H9 (cell line): ENCODE measurements around the gene CCDC18. TPM values are rescaled to one million over a fixed set of nuclear protein-coding genes. Genes with fewer than 3 reads are reported as not detected.
"Not testable (repeated sequence)": the region's sequence is repeated elsewhere in the genome, so short reads cannot be mapped to it uniquely, and the experiment has no call there.

ENCODE experiments used
- DNase-seq: peaks from one replicate; pipeline ENCODE4 v3.0.0-alpha.2; 2017
- H2AFZ ChIP-seq: one replicate; pipeline ENCODE4 v1.6.1; 2013; ENCODE audit warnings: mild to moderate bottlenecking, low read length, control low read depth, moderate library complexity
- H2AK5ac ChIP-seq: 2 replicates; pipeline ENCODE4 v1.6.1; 2013; ENCODE audit warnings: low read length, control low read depth, mixed read lengths; ENCODE audit not compliant: insufficient read length
- H2BK120ac ChIP-seq: one replicate; pipeline ENCODE4 v1.6.1; 2013; ENCODE audit warnings: low read depth, mild to moderate bottlenecking, low read length, control low read depth, inconsistent platforms; ENCODE audit not compliant: poor library complexity, severe bottlenecking
- H2BK12ac ChIP-seq: 2 replicates; pipeline ENCODE4 v1.6.1; 2013; ENCODE audit warnings: low read length, control low read depth, mixed read lengths, low read depth; ENCODE audit not compliant: insufficient read length
- H2BK15ac ChIP-seq: 2 replicates; pipeline ENCODE4 v1.6.1; 2013; ENCODE audit warnings: low read depth, low read length, control low read depth
- H2BK20ac ChIP-seq: one replicate; pipeline ENCODE4 v1.6.1; 2013; ENCODE audit warnings: low read depth, mild to moderate bottlenecking, low read length, control low read depth, inconsistent platforms; ENCODE audit not compliant: poor library complexity, severe bottlenecking
- H2BK5ac ChIP-seq: 2 replicates; pipeline ENCODE4 v1.6.1; 2013; ENCODE audit warnings: low read length, control low read depth, mixed read lengths; ENCODE audit not compliant: insufficient read length
- H3K14ac ChIP-seq: 2 replicates; pipeline ENCODE4 v1.6.1; 2013; ENCODE audit warnings: low read length, control low read depth; ENCODE audit not compliant: insufficient read depth
- H3K18ac ChIP-seq: 2 replicates; pipeline ENCODE4 v1.6.1; 2013; ENCODE audit warnings: low read depth, mild to moderate bottlenecking, mixed read lengths, low read length, control low read depth; ENCODE audit not compliant: insufficient read length
- H3K23ac ChIP-seq: 2 replicates; pipeline ENCODE4 v1.6.1; 2013; ENCODE audit warnings: low read length, control low read depth, mixed read lengths, low read depth; ENCODE audit not compliant: insufficient read length
- H3K23me2 ChIP-seq: 2 replicates; pipeline ENCODE4 v1.6.1; 2013; ENCODE audit warnings: low read depth, mild to moderate bottlenecking, mixed read lengths, low read length, control low read depth; ENCODE audit not compliant: insufficient read length, poor library complexity, severe bottlenecking
- H3K27ac ChIP-seq: 2 replicates; pipeline ENCODE4 v1.5.1; 2013; ENCODE audit warnings: low read length, control low read depth, mixed read lengths, low read depth; ENCODE audit not compliant: insufficient read length
- H3K27me3 ChIP-seq: 2 replicates; pipeline ENCODE4 v1.6.1; 2013; ENCODE audit warnings: low read length, control low read depth, inconsistent platforms; ENCODE audit not compliant: insufficient read depth
- H3K4ac ChIP-seq: 2 replicates; pipeline ENCODE4 v1.6.1; 2013; ENCODE audit warnings: low read depth, mild to moderate bottlenecking, control low read depth, inconsistent platforms, low read length, moderate library complexity
- H3K4me1 ChIP-seq: 2 replicates; pipeline ENCODE4 v1.6.1; 2013; ENCODE audit warnings: low read length, control low read depth, inconsistent platforms; ENCODE audit not compliant: insufficient read depth
- H3K4me2 ChIP-seq: 2 replicates; pipeline ENCODE4 v1.6.1; 2013; ENCODE audit warnings: low read length, control low read depth, mixed read lengths; ENCODE audit not compliant: insufficient read length, insufficient read depth
- H3K56ac ChIP-seq: 2 replicates; pipeline ENCODE4 v1.6.1; 2013; ENCODE audit warnings: low read depth, mild to moderate bottlenecking, mixed read lengths, low read length, control low read depth; ENCODE audit not compliant: insufficient read length
- H3K79me1 ChIP-seq: 2 replicates; pipeline ENCODE4 v1.6.1; 2013; ENCODE audit warnings: low read depth, mild to moderate bottlenecking, moderate library complexity, low read length, control low read depth, inconsistent platforms; ENCODE audit not compliant: insufficient read depth, poor library complexity, severe bottlenecking
- H3K79me2 ChIP-seq: 2 replicates; pipeline ENCODE4 v1.6.1; 2013; ENCODE audit warnings: low read length, control low read depth, inconsistent platforms; ENCODE audit not compliant: insufficient read depth
- H3K9ac ChIP-seq: 2 replicates; pipeline ENCODE4 v1.6.1; 2013; ENCODE audit warnings: low read length, control low read depth, mixed read lengths; ENCODE audit not compliant: insufficient read length; ENCODE audit errors: extremely low read depth
- H3K9me3 ChIP-seq: one replicate; pipeline ENCODE4 v1.6.1; 2013; ENCODE audit warnings: low read depth, low read length, inconsistent platforms; ENCODE audit not compliant: control insufficient read depth
- H3T11ph ChIP-seq: one replicate; pipeline ENCODE4 v1.6.1; 2013; ENCODE audit warnings: mild to moderate bottlenecking, low read length, control low read depth, inconsistent platforms
- H4K20me1 ChIP-seq: one replicate; pipeline ENCODE4 v1.6.1; 2013; ENCODE audit not compliant: control insufficient read depth, insufficient read length, insufficient read depth
- H4K5ac ChIP-seq: 2 replicates; pipeline ENCODE4 v1.6.1; 2013; ENCODE audit warnings: low read depth, mild to moderate bottlenecking, mixed read lengths, low read length, control low read depth; ENCODE audit not compliant: insufficient read length
- H4K8ac ChIP-seq: replicated peaks from 2 replicates; pipeline ENCODE4 v1.6.1; 2013; ENCODE audit warnings: low read length, control low read depth, mixed read lengths, low read depth; ENCODE audit not compliant: insufficient read length
- H4K91ac ChIP-seq: 2 replicates; pipeline ENCODE4 v1.6.1; 2013; ENCODE audit warnings: low read depth, mild to moderate bottlenecking, moderate library complexity, mixed read lengths, low read length, control low read depth; ENCODE audit not compliant: insufficient read length
- H3K27ac Mint-ChIP-seq, 3 experiments: 2 replicates in 2 of 3; 3 replicates in 1 of 3; pipeline ENCODE4 v1.8.0; 2020 to 2021; ENCODE audit warnings: mixed read lengths in 3 of 3, mild to moderate bottlenecking in 1 of 3, moderate library complexity in 1 of 3
- H3K27me3 Mint-ChIP-seq: 2 replicates; pipeline ENCODE4 v1.8.0; 2021; ENCODE audit warnings: low read depth, mild to moderate bottlenecking, moderate library complexity, mixed read lengths
- H3K36me3 Mint-ChIP-seq, 3 experiments: 2 replicates in 2 of 3; 3 replicates in 1 of 3; pipeline ENCODE4 v1.8.0; 2020 to 2021; ENCODE audit warnings: low read depth in 3 of 3, mixed read lengths in 3 of 3; ENCODE audit not compliant: insufficient read depth in 1 of 3
- H3K4me1 Mint-ChIP-seq, 2 experiments: 2 replicates each; pipeline ENCODE4 v1.8.0; 2020; ENCODE audit warnings: mixed read lengths in 2 of 2
- H3K4me3 Mint-ChIP-seq, 2 experiments: 2 replicates in 1 of 2; 3 replicates in 1 of 2; pipeline ENCODE4 v1.8.0; 2020 to 2021; ENCODE audit warnings: mild to moderate bottlenecking in 2 of 2, mixed read lengths in 2 of 2, moderate library complexity in 1 of 2
- H3K9me3 Mint-ChIP-seq, 2 experiments: 2 replicates in 1 of 2; 3 replicates in 1 of 2; pipeline ENCODE4 v1.8.0; 2020; ENCODE audit warnings: mild to moderate bottlenecking in 2 of 2, mixed read lengths in 2 of 2, moderate library complexity in 1 of 2
- WGBS: extraction: QIAGEN DNeasy Blood & Tissue Kit; methylation state at CpG from one replicate; pipeline ENCODE4 v1.1.7; 2013; ENCODE audit warnings: missing lambda C conversion rate, low lambda C conversion rate, mixed read lengths; ENCODE audit not compliant: insufficient read length; ENCODE audit errors: extremely low coverage; 5-methylcytosine and 5-hydroxymethylcytosine counted together
- total RNA-seq: library from RNA; stranded (reverse); gene quantifications from 2 replicates; pipeline ENCODE4 v1.2.1, GENCODE V29; 2021
- TF ChIP-seq, protein P1 (sequence below): fragments of 200-600 bp; sonication (generic); conservative IDR thresholded peaks from 3 replicates; pipeline ENCODE4 v1.8.0; 2021; ENCODE audit warnings: antibody characterized with exemption, mild to moderate bottlenecking

The CCDC18 gene
- total RNA-seq, 1 experiment from 2014 or later, result 19.5 TPM

DNA sequence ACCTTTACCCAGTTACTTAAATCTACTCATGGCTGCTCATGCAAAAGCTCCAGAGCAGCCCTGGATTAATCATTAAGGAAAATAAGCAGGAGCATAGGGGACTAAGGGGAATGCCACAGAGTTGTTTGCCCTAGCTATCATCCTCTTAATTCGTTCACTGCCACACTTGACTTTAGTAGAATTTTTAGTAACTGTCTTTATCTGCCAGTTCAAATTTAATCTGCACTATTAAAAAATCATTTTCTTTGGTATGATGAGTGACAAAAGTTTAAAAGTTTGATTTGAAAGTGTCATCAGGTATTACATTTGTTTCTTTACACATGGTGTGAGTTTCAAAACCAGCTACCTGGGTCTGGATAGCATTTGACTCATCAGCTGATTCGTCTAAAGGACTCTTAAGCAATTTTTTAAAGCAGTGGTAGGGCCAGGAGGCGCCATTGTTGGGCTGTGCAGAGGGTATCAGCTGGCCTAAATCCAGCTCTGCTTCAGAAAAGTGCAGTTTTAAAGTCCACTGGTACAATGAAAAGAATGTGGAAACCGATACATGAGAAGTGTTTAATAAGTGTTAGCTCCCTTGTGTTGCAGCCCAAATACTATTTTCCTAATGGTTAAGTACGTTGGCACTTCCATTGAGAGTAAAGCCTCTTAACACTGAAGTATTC is 95.2 kb downstream of the CCDC18 start:
- no peak overlapping the region for H3K14ac ChIP-seq
- H3K9ac ChIP-seq, result no peak overlapping the region
- H3K9me3 Mint-ChIP-seq, result peaks cover 9 to 13% of the 10 kb centered on the region in 2 experiments; a peak in 4 of 5 replicates
- H4K5ac ChIP-seq, result no peak overlapping the region
- no peaks in the 10 kb centered on the region for H4K20me1 ChIP-seq
- no peak overlapping the region for H2AFZ ChIP-seq
- H3K23ac ChIP-seq, result no peak overlapping the region
- H3K4me2 ChIP-seq, result no peak overlapping the region
- H3K4me3 Mint-ChIP-seq, result no peak overlapping the region
- H2AK5ac ChIP-seq, result no peak overlapping the region
- H4K8ac ChIP-seq, result no peak overlapping the region
- H3K4me1 ChIP-seq, result peaks cover 4% of the 10 kb centered on the region
- H3K56ac ChIP-seq, result no peak overlapping the region
- no peak overlapping the region for H2BK120ac ChIP-seq
- no peak overlapping the region for H3T11ph ChIP-seq
- no CpG with 5 or more reads among the region's 5 CpGs for WGBS
- TF ChIP-seq, protein P1, sequence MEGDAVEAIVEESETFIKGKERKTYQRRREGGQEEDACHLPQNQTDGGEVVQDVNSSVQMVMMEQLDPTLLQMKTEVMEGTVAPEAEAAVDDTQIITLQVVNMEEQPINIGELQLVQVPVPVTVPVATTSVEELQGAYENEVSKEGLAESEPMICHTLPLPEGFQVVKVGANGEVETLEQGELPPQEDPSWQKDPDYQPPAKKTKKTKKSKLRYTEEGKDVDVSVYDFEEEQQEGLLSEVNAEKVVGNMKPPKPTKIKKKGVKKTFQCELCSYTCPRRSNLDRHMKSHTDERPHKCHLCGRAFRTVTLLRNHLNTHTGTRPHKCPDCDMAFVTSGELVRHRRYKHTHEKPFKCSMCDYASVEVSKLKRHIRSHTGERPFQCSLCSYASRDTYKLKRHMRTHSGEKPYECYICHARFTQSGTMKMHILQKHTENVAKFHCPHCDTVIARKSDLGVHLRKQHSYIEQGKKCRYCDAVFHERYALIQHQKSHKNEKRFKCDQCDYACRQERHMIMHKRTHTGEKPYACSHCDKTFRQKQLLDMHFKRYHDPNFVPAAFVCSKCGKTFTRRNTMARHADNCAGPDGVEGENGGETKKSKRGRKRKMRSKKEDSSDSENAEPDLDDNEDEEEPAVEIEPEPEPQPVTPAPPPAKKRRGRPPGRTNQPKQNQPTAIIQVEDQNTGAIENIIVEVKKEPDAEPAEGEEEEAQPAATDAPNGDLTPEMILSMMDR, result no peak
- H3K36me3 Mint-ChIP-seq, result peaks cover 9 to 29% (median 14%) of the 10 kb centered on the region in 3 experiments
- no peaks in the 10 kb centered on the region for H3K9me3 ChIP-seq
- no peak overlapping the region for H3K4ac ChIP-seq
- no peak overlapping the region for H2BK20ac ChIP-seq
- DNase-seq, result no peak
- H2BK15ac ChIP-seq, result no peak overlapping the region
- H3K27ac Mint-ChIP-seq, result peak overlapping the region; percentile 74 to 98 (median 82); a peak in 6 of 7 replicates
- no peak overlapping the region for H2BK5ac ChIP-seq
- no peak overlapping the region for H2BK12ac ChIP-seq
- H4K91ac ChIP-seq, result no peak overlapping the region
- no peak overlapping the region for H3K18ac ChIP-seq
- no peak overlapping the region for H3K27ac ChIP-seq
- no peaks in the 10 kb centered on the region for H3K27me3 ChIP-seq
- H3K79me1 ChIP-seq, result no peaks in the 10 kb centered on the region
- H3K23me2 ChIP-seq, result no peaks in the 10 kb centered on the region
- H3K27me3 Mint-ChIP-seq, result no peaks in the 10 kb centered on the region
- peaks cover 31 to 37% of the 10 kb centered on the region in 2 experiments for H3K4me1 Mint-ChIP-seq
- no peaks in the 10 kb centered on the region for H3K79me2 ChIP-seq

DNA sequence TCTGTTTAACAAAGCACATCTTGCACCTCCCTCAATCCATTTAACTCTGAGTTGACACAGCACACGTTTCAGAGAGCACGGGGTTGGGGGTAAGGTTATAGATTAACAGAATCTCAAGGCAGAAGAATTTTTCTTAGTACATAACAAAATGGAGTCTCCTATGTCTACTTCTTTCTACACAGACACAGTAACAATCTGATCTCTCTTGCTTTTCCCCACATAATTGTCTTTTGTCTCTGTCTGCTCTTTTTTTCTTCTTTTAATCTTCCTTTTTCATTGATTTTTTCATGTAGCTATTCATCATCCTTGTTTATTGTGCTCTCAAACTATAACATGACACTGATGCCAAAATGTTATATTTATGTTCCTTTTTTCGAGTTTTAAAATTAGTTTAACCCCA is 97.0 kb downstream of the CCDC18 start:
- Mint-ChIP-seq H3K27ac (peak overlapping the region; percentile 25 to 99 (median 89)), H3K36me3 (peaks cover 13 to 38% (median 18%) of the 10 kb centered on the region in 3 experiments), H3K9me3 (peaks cover 9 to 15% of the 10 kb centered on the region in 2 experiments; a peak in 4 of 5 replicates), H3K4me3 (peak overlapping the region; percentile 10; a peak in 2 of 5 replicates), H3K4me1 (peaks cover 28 to 38% of the 10 kb centered on the region in 2 experiments)
- H4K8ac ChIP-seq, H3K23ac ChIP-seq, H3K4me2 ChIP-seq, H2AK5ac ChIP-seq, H3K9me3 ChIP-seq, H4K20me1 ChIP-seq, H3K27me3 ChIP-seq, H3K79me2 ChIP-seq, H3K18ac ChIP-seq, H4K91ac ChIP-seq, H2BK20ac ChIP-seq, DNase-seq, H3K56ac ChIP-seq, H3K14ac ChIP-seq, H3T11ph ChIP-seq, H2BK15ac ChIP-seq, H2BK5ac ChIP-seq, H3K27me3 Mint-ChIP-seq, H3K23me2 ChIP-seq, H4K5ac ChIP-seq, H3K4me1 ChIP-seq, H3K9ac ChIP-seq, H3K79me1 ChIP-seq, H2BK120ac ChIP-seq, H2AFZ ChIP-seq, H2BK12ac ChIP-seq, H3K4ac ChIP-seq, H3K27ac ChIP-seq: not testable (repeated sequence)
- WGBS, result no CpG with 5 or more reads among the region's 3 CpGs
